ENCODE data around the gene NAA40. TPM values are rescaled to one million over a fixed set of nuclear protein-coding genes. Genes with fewer than 3 reads are reported as not detected.

Gene NAA40
- total RNA-seq, 1 donor from 2014 or later, result 19.7 TPM

GRCh38 chr11:63920126-63920938 lies 18.5 kb upstream of the NAA40 start:
- Histone ChIP-seq H3K4me1 (peaks cover 55% of the 10 kb centered on the region), H3K9me3 (replicated peaks) (peaks cover 2% of the 10 kb centered on the region), H3K27me3 (ENCODE audit: low read depth) (no peaks in the 10 kb centered on the region), H3K36me3 (no peaks in the 10 kb centered on the region), H3K4me3 (peak overlapping the region; percentile 67), H3K27ac (replicated peaks) (peak overlapping the region; percentile 99)
- peak; percentile 90 for DNase-seq
- intact Hi-C loops (cut with micrococcal nuclease), result no loop called here
- TF ChIP-seq CTCF (IDR thresholded peaks at IDR 0.05; ENCODE audit: borderline replicate concordance), result no peak

- peak; percentile 60 for TF ChIP-seq CTCF (IDR thresholded peaks at IDR 0.05; ENCODE audit: borderline replicate concordance)
- no peaks in the 10 kb centered on the region for H3K27me3 ChIP-seq (ENCODE audit: low read depth)
- peaks cover 48% of the 10 kb centered on the region for H3K4me1 ChIP-seq
- peak overlapping the region; percentile 67 for H3K4me3 ChIP-seq
- no peaks in the 10 kb centered on the region for H3K36me3 ChIP-seq
- H3K27ac ChIP-seq (replicated peaks), result peak overlapping the region; percentile 99
- H3K9me3 ChIP-seq (replicated peaks), result peaks cover 2% of the 10 kb centered on the region
- intact Hi-C loops (cut with micrococcal nuclease), result no loop called here
- no peak for DNase-seq
Measured at GRCh38 chr11:63920939-63921417, 17.8 kb upstream of the NAA40 start.

- no peak overlapping the region for H3K4me3 ChIP-seq
- no peak for TF ChIP-seq CTCF (IDR thresholded peaks at IDR 0.05; ENCODE audit: borderline replicate concordance)
- H3K36me3 ChIP-seq, result no peaks in the 10 kb centered on the region
- H3K9me3 ChIP-seq (replicated peaks), result peaks cover 2% of the 10 kb centered on the region
- H3K27ac ChIP-seq (replicated peaks), result no peak overlapping the region
- peaks cover 33% of the 10 kb centered on the region for H3K4me1 ChIP-seq
- no peak for DNase-seq
- intact Hi-C loops (cut with micrococcal nuclease), result no loop called here
- no peaks in the 10 kb centered on the region for H3K27me3 ChIP-seq (ENCODE audit: low read depth)
Measured at GRCh38 chr11:63922673-63923192, 16.1 kb upstream of the NAA40 start.

- Histone ChIP-seq H3K4me1 (peaks cover 27% of the 10 kb centered on the region), H3K27me3 (ENCODE audit: low read depth) (no peaks in the 10 kb centered on the region), H3K4me3 (no peak overlapping the region), H3K27ac (replicated peaks) (no peak overlapping the region), H3K9me3 (replicated peaks) (peaks cover 2% of the 10 kb centered on the region), H3K36me3 (no peaks in the 10 kb centered on the region)
- no peak for TF ChIP-seq CTCF (IDR thresholded peaks at IDR 0.05; ENCODE audit: borderline replicate concordance)
- DNase-seq, result no peak
- intact Hi-C loops (cut with micrococcal nuclease), result no loop called here
Measured at GRCh38 chr11:63923319-63923718, 15.5 kb upstream of the NAA40 start.

- no peaks in the 10 kb centered on the region for H3K36me3 ChIP-seq
- H3K9me3 ChIP-seq (replicated peaks), result no peaks in the 10 kb centered on the region
- H3K4me1 ChIP-seq, result no peaks in the 10 kb centered on the region
- H3K27me3 ChIP-seq (ENCODE audit: low read depth), result no peaks in the 10 kb centered on the region
- no peak for DNase-seq
- no peak overlapping the region for H3K27ac ChIP-seq (replicated peaks)
- TF ChIP-seq CTCF (IDR thresholded peaks at IDR 0.05; ENCODE audit: borderline replicate concordance), result no peak
- intact Hi-C loops (cut with micrococcal nuclease), result no loop called here
- no peak overlapping the region for H3K4me3 ChIP-seq
Measured at GRCh38 chr11:63929616-63930015, 9.2 kb upstream of the NAA40 start.
